H9 (cell line): ENCODE results near the gene AQP5. TPM values are rescaled to one million over a fixed set of nuclear protein-coding genes. Genes with fewer than 3 reads are reported as not detected.
A peak's percentile ranks its signal among the peaks of the same experiment; 100 is the strongest.

Experiments
- DNase-seq: peaks from one replicate; pipeline ENCODE4 v3.0.0-alpha.2; 2017
- H2AFZ ChIP-seq: one replicate; pipeline ENCODE4 v1.6.1; 2013; ENCODE audit warnings: mild to moderate bottlenecking, low read length, control low read depth, moderate library complexity
- H2AK5ac ChIP-seq: 2 replicates; pipeline ENCODE4 v1.6.1; 2013; ENCODE audit warnings: low read length, control low read depth, mixed read lengths; ENCODE audit not compliant: insufficient read length
- H2BK120ac ChIP-seq: one replicate; pipeline ENCODE4 v1.6.1; 2013; ENCODE audit warnings: low read depth, mild to moderate bottlenecking, low read length, control low read depth, inconsistent platforms; ENCODE audit not compliant: poor library complexity, severe bottlenecking
- H2BK12ac ChIP-seq: 2 replicates; pipeline ENCODE4 v1.6.1; 2013; ENCODE audit warnings: low read length, control low read depth, mixed read lengths, low read depth; ENCODE audit not compliant: insufficient read length
- H2BK15ac ChIP-seq: 2 replicates; pipeline ENCODE4 v1.6.1; 2013; ENCODE audit warnings: low read depth, low read length, control low read depth
- H2BK20ac ChIP-seq: one replicate; pipeline ENCODE4 v1.6.1; 2013; ENCODE audit warnings: low read depth, mild to moderate bottlenecking, low read length, control low read depth, inconsistent platforms; ENCODE audit not compliant: poor library complexity, severe bottlenecking
- H2BK5ac ChIP-seq: 2 replicates; pipeline ENCODE4 v1.6.1; 2013; ENCODE audit warnings: low read length, control low read depth, mixed read lengths; ENCODE audit not compliant: insufficient read length
- H3K14ac ChIP-seq: 2 replicates; pipeline ENCODE4 v1.6.1; 2013; ENCODE audit warnings: low read length, control low read depth; ENCODE audit not compliant: insufficient read depth
- H3K18ac ChIP-seq: 2 replicates; pipeline ENCODE4 v1.6.1; 2013; ENCODE audit warnings: low read depth, mild to moderate bottlenecking, mixed read lengths, low read length, control low read depth; ENCODE audit not compliant: insufficient read length
- H3K23ac ChIP-seq: 2 replicates; pipeline ENCODE4 v1.6.1; 2013; ENCODE audit warnings: low read length, control low read depth, mixed read lengths, low read depth; ENCODE audit not compliant: insufficient read length
- H3K23me2 ChIP-seq: 2 replicates; pipeline ENCODE4 v1.6.1; 2013; ENCODE audit warnings: low read depth, mild to moderate bottlenecking, mixed read lengths, low read length, control low read depth; ENCODE audit not compliant: insufficient read length, poor library complexity, severe bottlenecking
- H3K27ac ChIP-seq: 2 replicates; pipeline ENCODE4 v1.5.1; 2013; ENCODE audit warnings: low read length, control low read depth, mixed read lengths, low read depth; ENCODE audit not compliant: insufficient read length
- H3K27me3 ChIP-seq: 2 replicates; pipeline ENCODE4 v1.6.1; 2013; ENCODE audit warnings: low read length, control low read depth, inconsistent platforms; ENCODE audit not compliant: insufficient read depth
- H3K4ac ChIP-seq: 2 replicates; pipeline ENCODE4 v1.6.1; 2013; ENCODE audit warnings: low read depth, mild to moderate bottlenecking, control low read depth, inconsistent platforms, low read length, moderate library complexity
- H3K4me1 ChIP-seq: 2 replicates; pipeline ENCODE4 v1.6.1; 2013; ENCODE audit warnings: low read length, control low read depth, inconsistent platforms; ENCODE audit not compliant: insufficient read depth
- H3K4me2 ChIP-seq: 2 replicates; pipeline ENCODE4 v1.6.1; 2013; ENCODE audit warnings: low read length, control low read depth, mixed read lengths; ENCODE audit not compliant: insufficient read length, insufficient read depth
- H3K56ac ChIP-seq: 2 replicates; pipeline ENCODE4 v1.6.1; 2013; ENCODE audit warnings: low read depth, mild to moderate bottlenecking, mixed read lengths, low read length, control low read depth; ENCODE audit not compliant: insufficient read length
- H3K79me1 ChIP-seq: 2 replicates; pipeline ENCODE4 v1.6.1; 2013; ENCODE audit warnings: low read depth, mild to moderate bottlenecking, moderate library complexity, low read length, control low read depth, inconsistent platforms; ENCODE audit not compliant: insufficient read depth, poor library complexity, severe bottlenecking
- H3K79me2 ChIP-seq: 2 replicates; pipeline ENCODE4 v1.6.1; 2013; ENCODE audit warnings: low read length, control low read depth, inconsistent platforms; ENCODE audit not compliant: insufficient read depth
- H3K9ac ChIP-seq: 2 replicates; pipeline ENCODE4 v1.6.1; 2013; ENCODE audit warnings: low read length, control low read depth, mixed read lengths; ENCODE audit not compliant: insufficient read length; ENCODE audit errors: extremely low read depth
- H3K9me3 ChIP-seq: one replicate; pipeline ENCODE4 v1.6.1; 2013; ENCODE audit warnings: low read depth, low read length, inconsistent platforms; ENCODE audit not compliant: control insufficient read depth
- H3T11ph ChIP-seq: one replicate; pipeline ENCODE4 v1.6.1; 2013; ENCODE audit warnings: mild to moderate bottlenecking, low read length, control low read depth, inconsistent platforms
- H4K20me1 ChIP-seq: one replicate; pipeline ENCODE4 v1.6.1; 2013; ENCODE audit not compliant: control insufficient read depth, insufficient read length, insufficient read depth
- H4K5ac ChIP-seq: 2 replicates; pipeline ENCODE4 v1.6.1; 2013; ENCODE audit warnings: low read depth, mild to moderate bottlenecking, mixed read lengths, low read length, control low read depth; ENCODE audit not compliant: insufficient read length
- H4K8ac ChIP-seq: replicated peaks from 2 replicates; pipeline ENCODE4 v1.6.1; 2013; ENCODE audit warnings: low read length, control low read depth, mixed read lengths, low read depth; ENCODE audit not compliant: insufficient read length
- H4K91ac ChIP-seq: 2 replicates; pipeline ENCODE4 v1.6.1; 2013; ENCODE audit warnings: low read depth, mild to moderate bottlenecking, moderate library complexity, mixed read lengths, low read length, control low read depth; ENCODE audit not compliant: insufficient read length
- H3K27ac Mint-ChIP-seq, 3 experiments: 2 replicates in 2 of 3; 3 replicates in 1 of 3; pipeline ENCODE4 v1.8.0; 2020 to 2021; ENCODE audit warnings: mixed read lengths in 3 of 3, mild to moderate bottlenecking in 1 of 3, moderate library complexity in 1 of 3
- H3K27me3 Mint-ChIP-seq: 2 replicates; pipeline ENCODE4 v1.8.0; 2021; ENCODE audit warnings: low read depth, mild to moderate bottlenecking, moderate library complexity, mixed read lengths
- H3K36me3 Mint-ChIP-seq, 3 experiments: 2 replicates in 2 of 3; 3 replicates in 1 of 3; pipeline ENCODE4 v1.8.0; 2020 to 2021; ENCODE audit warnings: low read depth in 3 of 3, mixed read lengths in 3 of 3; ENCODE audit not compliant: insufficient read depth in 1 of 3
- H3K4me1 Mint-ChIP-seq, 2 experiments: 2 replicates each; pipeline ENCODE4 v1.8.0; 2020; ENCODE audit warnings: mixed read lengths in 2 of 2
- H3K4me3 Mint-ChIP-seq, 2 experiments: 2 replicates in 1 of 2; 3 replicates in 1 of 2; pipeline ENCODE4 v1.8.0; 2020 to 2021; ENCODE audit warnings: mild to moderate bottlenecking in 2 of 2, mixed read lengths in 2 of 2, moderate library complexity in 1 of 2
- H3K9me3 Mint-ChIP-seq, 2 experiments: 2 replicates in 1 of 2; 3 replicates in 1 of 2; pipeline ENCODE4 v1.8.0; 2020; ENCODE audit warnings: mild to moderate bottlenecking in 2 of 2, mixed read lengths in 2 of 2, moderate library complexity in 1 of 2
- WGBS: extraction: QIAGEN DNeasy Blood & Tissue Kit; methylation state at CpG from one replicate; pipeline ENCODE4 v1.1.7; 2013; ENCODE audit warnings: missing lambda C conversion rate, low lambda C conversion rate, mixed read lengths; ENCODE audit not compliant: insufficient read length; ENCODE audit errors: extremely low coverage; 5-methylcytosine and 5-hydroxymethylcytosine counted together
- total RNA-seq: library from RNA; stranded (reverse); gene quantifications from 2 replicates; pipeline ENCODE4 v1.2.1, GENCODE V29; 2021
- TF ChIP-seq, protein P1 (sequence below): fragments of 200-600 bp; sonication (generic); conservative IDR thresholded peaks from 3 replicates; pipeline ENCODE4 v1.8.0; 2021; ENCODE audit warnings: antibody characterized with exemption, mild to moderate bottlenecking

Gene AQP5
- total RNA-seq, 1 experiment from 2014 or later: 2.8 TPM

DNA sequence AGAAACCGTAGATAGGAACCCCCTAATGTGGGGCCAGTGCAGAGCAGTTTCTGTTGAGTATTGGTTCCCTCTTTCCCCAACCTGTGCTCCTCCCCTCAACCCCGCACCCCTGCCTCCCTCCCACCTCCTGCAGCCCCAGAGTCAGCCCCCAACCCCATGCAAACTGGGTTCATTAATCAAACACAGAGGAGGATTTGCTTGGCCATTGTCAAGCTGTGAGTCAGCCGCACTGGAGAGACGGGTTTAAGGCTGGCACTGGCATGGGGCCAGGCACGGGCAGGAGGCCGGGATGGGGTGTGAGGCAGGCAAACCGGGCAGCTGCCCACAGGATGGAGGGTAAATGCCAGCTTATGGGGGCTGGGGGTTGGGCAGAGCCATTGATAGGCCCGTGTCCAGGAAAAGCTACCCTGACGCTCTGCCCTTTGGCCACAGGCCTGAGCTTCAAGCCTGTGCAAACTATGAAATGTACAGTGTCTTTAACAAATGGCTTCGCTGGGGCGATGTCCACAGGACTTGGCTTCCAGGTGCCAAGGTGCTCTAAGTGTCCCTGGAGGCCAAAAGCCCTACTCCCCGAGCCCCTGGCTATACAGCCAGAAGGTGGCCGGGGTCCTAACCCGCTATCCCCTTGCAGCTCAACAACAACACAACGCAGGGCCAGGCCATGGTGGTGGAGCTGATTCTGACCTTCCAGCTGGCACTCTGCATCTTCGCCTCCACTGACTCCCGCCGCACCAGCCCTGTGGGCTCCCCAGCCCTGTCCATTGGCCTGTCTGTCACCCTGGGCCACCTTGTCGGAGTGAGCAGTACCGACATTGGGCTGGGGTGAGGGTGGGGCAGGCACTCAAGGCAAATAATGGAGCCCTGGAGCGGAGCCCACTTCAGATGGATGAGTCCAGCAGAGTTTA lies 1.4 kb downstream of the AQP5 start:
- Mint-ChIP-seq H3K27ac (no peak overlapping the region), H3K4me3 (peak overlapping the region in 1 of 2 experiments; percentile 54; a peak in 1 of 5 replicates), H3K9me3 (no peaks in the 10 kb centered on the region), H3K27me3 (peaks cover 77% of the 10 kb centered on the region), H3K36me3 (no peaks in the 10 kb centered on the region; a peak in 1 of 7 replicates), H3K4me1 (peaks cover 37 to 39% of the 10 kb centered on the region in 2 experiments)
- Histone ChIP-seq H3K23me2 (peaks cover 5% of the 10 kb centered on the region), H3K9me3 (no peaks in the 10 kb centered on the region), H3K79me2 (no peaks in the 10 kb centered on the region), H3K23ac (no peak overlapping the region), H3K4me1 (peaks cover 9% of the 10 kb centered on the region; the same call in 1 of the 2 replicates), H4K91ac (no peak overlapping the region), H3K56ac (no peak overlapping the region), H3K18ac (no peak overlapping the region), H3K27me3 (peaks cover 12% of the 10 kb centered on the region), H2BK12ac (no peak overlapping the region), H2BK15ac (no peak overlapping the region), H3K4me2 (no peak overlapping the region), H4K20me1 (no peaks in the 10 kb centered on the region), H2AK5ac (no peak overlapping the region), H4K8ac (no peak overlapping the region), H3T11ph (no peak overlapping the region), H3K14ac (no peak overlapping the region), H3K79me1 (no peaks in the 10 kb centered on the region), H4K5ac (no peak overlapping the region), H3K9ac (no peak overlapping the region), H2AFZ (no peak overlapping the region), H3K4ac (no peak overlapping the region), H2BK20ac (no peak overlapping the region), H2BK120ac (no peak overlapping the region), H2BK5ac (no peak overlapping the region), H3K27ac (no peak overlapping the region)
- DNase-seq: no peak
- no CpG with 5 or more reads among the region's 21 CpGs for WGBS
- TF ChIP-seq, protein P1, sequence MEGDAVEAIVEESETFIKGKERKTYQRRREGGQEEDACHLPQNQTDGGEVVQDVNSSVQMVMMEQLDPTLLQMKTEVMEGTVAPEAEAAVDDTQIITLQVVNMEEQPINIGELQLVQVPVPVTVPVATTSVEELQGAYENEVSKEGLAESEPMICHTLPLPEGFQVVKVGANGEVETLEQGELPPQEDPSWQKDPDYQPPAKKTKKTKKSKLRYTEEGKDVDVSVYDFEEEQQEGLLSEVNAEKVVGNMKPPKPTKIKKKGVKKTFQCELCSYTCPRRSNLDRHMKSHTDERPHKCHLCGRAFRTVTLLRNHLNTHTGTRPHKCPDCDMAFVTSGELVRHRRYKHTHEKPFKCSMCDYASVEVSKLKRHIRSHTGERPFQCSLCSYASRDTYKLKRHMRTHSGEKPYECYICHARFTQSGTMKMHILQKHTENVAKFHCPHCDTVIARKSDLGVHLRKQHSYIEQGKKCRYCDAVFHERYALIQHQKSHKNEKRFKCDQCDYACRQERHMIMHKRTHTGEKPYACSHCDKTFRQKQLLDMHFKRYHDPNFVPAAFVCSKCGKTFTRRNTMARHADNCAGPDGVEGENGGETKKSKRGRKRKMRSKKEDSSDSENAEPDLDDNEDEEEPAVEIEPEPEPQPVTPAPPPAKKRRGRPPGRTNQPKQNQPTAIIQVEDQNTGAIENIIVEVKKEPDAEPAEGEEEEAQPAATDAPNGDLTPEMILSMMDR: no peak
